Measurements from ENCODE around the gene DNAI4. TPM values are rescaled to one million over a fixed set of nuclear protein-coding genes. Genes with fewer than 3 reads are reported as not detected.

Gene DNAI4
- total RNA-seq, 1 donor from 2014 or later = 14.3 TPM

DNA sequence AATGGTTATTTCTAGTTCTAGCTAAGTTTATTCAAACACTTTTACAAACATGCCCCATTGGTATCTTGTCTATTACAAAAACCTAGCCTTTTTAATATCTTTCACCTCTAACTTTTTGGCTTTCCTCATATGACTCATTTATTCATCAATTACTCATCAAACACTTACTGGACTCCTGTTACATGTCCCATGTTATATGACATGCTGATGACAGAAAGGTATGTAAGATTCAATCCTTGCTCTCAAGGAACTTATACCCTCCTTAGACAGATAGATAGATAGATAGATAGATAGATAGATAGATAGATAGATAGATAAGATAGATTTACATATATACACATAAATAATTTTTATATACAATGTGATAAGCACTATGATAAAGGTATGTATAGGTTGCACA is 89.7 kb downstream of the DNAI4 start:
- H3K4me3 Mint-ChIP-seq (ENCODE audit: low read depth) = no peak overlapping the region
- no peaks in the 10 kb centered on the region for H3K4me1 Mint-ChIP-seq (ENCODE audit: low read depth)
- no peaks in the 10 kb centered on the region for H3K27me3 Mint-ChIP-seq
- DNase-seq (ENCODE audit: low spot score, unreplicated experiment) = no peak
- no peaks in the 10 kb centered on the region for H3K9me3 Mint-ChIP-seq (ENCODE audit: low read depth)
- H3K27ac Mint-ChIP-seq = no peak overlapping the region
- no peaks in the 10 kb centered on the region for H3K36me3 Mint-ChIP-seq (ENCODE audit: insufficient read depth)
- TF ChIP-seq, protein P1, sequence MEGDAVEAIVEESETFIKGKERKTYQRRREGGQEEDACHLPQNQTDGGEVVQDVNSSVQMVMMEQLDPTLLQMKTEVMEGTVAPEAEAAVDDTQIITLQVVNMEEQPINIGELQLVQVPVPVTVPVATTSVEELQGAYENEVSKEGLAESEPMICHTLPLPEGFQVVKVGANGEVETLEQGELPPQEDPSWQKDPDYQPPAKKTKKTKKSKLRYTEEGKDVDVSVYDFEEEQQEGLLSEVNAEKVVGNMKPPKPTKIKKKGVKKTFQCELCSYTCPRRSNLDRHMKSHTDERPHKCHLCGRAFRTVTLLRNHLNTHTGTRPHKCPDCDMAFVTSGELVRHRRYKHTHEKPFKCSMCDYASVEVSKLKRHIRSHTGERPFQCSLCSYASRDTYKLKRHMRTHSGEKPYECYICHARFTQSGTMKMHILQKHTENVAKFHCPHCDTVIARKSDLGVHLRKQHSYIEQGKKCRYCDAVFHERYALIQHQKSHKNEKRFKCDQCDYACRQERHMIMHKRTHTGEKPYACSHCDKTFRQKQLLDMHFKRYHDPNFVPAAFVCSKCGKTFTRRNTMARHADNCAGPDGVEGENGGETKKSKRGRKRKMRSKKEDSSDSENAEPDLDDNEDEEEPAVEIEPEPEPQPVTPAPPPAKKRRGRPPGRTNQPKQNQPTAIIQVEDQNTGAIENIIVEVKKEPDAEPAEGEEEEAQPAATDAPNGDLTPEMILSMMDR (IDR thresholded peaks at IDR 0.05; ENCODE audit: unreplicated experiment) = no peak

DNA sequence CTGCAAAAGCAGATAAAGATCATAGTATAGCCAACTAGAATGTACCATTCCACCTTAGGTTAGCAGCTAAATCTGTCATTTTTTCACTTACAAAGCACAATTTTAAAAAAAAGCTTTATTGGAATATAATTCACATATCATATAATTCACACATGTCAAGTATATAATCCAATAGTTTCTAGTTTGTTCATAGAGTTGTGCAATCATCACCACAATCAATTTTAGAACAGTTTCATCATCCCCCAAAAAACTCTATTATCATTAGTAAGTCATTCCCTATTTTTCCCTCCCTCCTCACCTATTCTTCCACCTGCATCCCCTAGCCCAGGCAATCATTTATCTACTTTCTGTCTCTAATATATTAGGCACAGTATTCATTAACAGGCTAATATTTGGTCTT is 91.5 kb downstream of the DNAI4 start:
- Mint-ChIP-seq H3K27ac (no peak overlapping the region), H3K36me3 (ENCODE audit: insufficient read depth) (no peaks in the 10 kb centered on the region), H3K27me3 (no peaks in the 10 kb centered on the region), H3K9me3 (ENCODE audit: low read depth) (no peaks in the 10 kb centered on the region), H3K4me1 (ENCODE audit: low read depth) (no peaks in the 10 kb centered on the region), H3K4me3 (ENCODE audit: low read depth) (no peak overlapping the region)
- TF ChIP-seq, protein P1 (IDR thresholded peaks at IDR 0.05; ENCODE audit: unreplicated experiment) = no peak
- no peak for DNase-seq (ENCODE audit: low spot score, unreplicated experiment)

DNA sequence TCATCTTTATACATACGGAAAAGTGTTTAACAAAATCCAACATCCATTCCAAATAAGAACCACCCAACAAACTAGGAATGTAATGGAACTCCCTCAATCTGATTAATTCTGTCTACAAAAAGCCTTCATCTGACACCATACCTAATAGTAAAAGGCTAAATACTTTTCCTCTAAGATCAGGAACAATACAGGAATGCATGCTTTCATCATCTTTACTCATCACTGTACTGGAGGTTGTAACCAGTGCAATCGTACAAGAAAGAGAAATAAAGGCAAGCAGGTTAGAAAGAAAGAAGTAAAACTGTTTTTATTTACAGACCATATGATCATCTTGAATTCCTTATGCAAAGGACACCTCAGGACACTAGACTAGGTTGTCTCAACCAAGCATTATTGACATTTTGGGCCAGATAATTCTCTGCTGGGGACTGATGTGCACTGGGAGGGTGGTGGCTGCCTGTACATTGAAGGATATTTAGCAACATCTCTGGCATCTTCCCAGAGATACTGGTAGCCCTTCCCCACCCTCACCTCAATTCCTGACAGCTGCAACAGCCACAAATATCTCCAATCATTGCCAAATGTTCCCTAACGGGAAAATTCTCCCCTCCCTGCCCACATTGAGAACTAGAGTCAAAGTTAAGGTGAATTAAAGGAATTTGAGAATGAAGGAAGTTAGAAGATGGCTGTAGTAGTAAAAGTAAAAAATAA is 93.0 kb downstream of the DNAI4 start:
- no peak overlapping the region for H3K27ac Mint-ChIP-seq
- H3K27me3 Mint-ChIP-seq = no peaks in the 10 kb centered on the region
- TF ChIP-seq, protein P1 (IDR thresholded peaks at IDR 0.05; ENCODE audit: unreplicated experiment) = no peak

DNA sequence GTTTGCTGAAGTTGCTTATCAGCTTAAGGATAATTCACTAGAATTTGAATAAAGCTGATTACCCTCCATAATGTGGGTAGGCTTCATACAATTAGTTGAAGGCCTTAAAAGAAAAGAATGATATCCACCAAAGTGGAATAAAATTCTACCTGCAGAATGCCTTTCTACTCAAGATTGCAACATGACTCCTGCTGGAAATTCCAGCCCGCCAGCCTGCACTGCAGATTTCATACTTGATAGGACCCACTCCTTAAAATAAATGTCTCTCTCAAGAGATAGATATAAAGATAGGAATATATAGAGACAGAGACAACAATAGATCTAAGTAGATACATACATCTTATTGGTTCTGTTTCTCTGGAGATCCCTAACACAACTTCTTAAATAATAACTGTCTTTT is 99.9 kb downstream of the DNAI4 start:
- H3K27me3 Mint-ChIP-seq = no peaks in the 10 kb centered on the region
- peaks cover 4% of the 10 kb centered on the region for H3K36me3 Mint-ChIP-seq (ENCODE audit: insufficient read depth)
- no peak for DNase-seq (ENCODE audit: low spot score, unreplicated experiment)
- H3K27ac Mint-ChIP-seq = no peak overlapping the region
- no peaks in the 10 kb centered on the region for H3K9me3 Mint-ChIP-seq (ENCODE audit: low read depth)
- no peak overlapping the region for H3K4me3 Mint-ChIP-seq (ENCODE audit: low read depth)
- no peaks in the 10 kb centered on the region for H3K4me1 Mint-ChIP-seq (ENCODE audit: low read depth)
- TF ChIP-seq, protein P1 (IDR thresholded peaks at IDR 0.05; ENCODE audit: unreplicated experiment) = no peak

More for the DNA sequence above, 93.0 kb downstream of the DNAI4 start:
- H3K4me3 Mint-ChIP-seq (ENCODE audit: low read depth) = no peak overlapping the region
- no peaks in the 10 kb centered on the region for H3K9me3 Mint-ChIP-seq (ENCODE audit: low read depth)
- DNase-seq (ENCODE audit: low spot score, unreplicated experiment) = no peak
- H3K4me1 Mint-ChIP-seq (ENCODE audit: low read depth) = no peaks in the 10 kb centered on the region
- H3K36me3 Mint-ChIP-seq (ENCODE audit: insufficient read depth) = no peaks in the 10 kb centered on the region

DNA sequence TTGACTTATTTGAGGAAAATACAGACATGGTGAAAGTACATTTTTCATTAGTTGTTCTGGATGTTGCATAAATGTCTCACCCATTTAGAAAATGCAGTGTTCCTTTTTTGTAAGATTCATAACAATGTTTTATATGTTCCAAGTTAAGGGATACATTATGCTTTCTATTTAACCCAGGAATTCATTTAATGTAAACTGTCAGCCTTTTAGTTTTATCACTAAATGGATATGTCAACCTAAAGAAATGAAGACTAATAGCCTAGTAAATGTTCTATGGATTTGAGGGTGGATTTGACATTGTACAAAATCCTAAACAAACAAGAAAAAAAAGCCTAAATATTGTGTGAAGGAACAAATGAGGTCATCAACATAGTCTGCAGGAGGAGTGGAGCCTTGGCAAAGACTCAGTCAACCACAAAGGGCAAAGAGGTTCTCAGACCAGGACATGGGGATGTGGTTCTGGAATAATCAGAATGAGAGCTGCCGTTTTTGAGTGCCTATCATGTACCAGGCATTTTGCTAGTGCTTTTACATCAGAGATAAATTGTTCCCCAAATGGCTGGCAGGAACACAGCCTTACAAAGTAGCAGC is 114.8 kb downstream of the DNAI4 start:
- TF ChIP-seq, protein P1 (IDR thresholded peaks at IDR 0.05; ENCODE audit: unreplicated experiment) = no peak
- peaks cover 2% of the 10 kb centered on the region for H3K4me1 Mint-ChIP-seq (ENCODE audit: low read depth)
- no peak overlapping the region for H3K4me3 Mint-ChIP-seq (ENCODE audit: low read depth)
- H3K27me3 Mint-ChIP-seq = no peaks in the 10 kb centered on the region
- H3K27ac Mint-ChIP-seq = no peak overlapping the region
- DNase-seq (ENCODE audit: low spot score, unreplicated experiment) = no peak
- no peaks in the 10 kb centered on the region for H3K9me3 Mint-ChIP-seq (ENCODE audit: low read depth)
- H3K36me3 Mint-ChIP-seq (ENCODE audit: insufficient read depth) = no peaks in the 10 kb centered on the region

Measured in progenitor cell of endocrine pancreas (in vitro differentiated cells).